Progenitor cell of endocrine pancreas (in vitro differentiated cells): ENCODE data around the gene FBLN1. TPM values are rescaled to one million over a fixed set of nuclear protein-coding genes. Genes with fewer than 3 reads are reported as not detected.

Source experiments
- DNase-seq: peaks from one replicate; pipeline ENCODE4 v3.0.0; 2021; ENCODE audit warnings: low spot score; ENCODE audit not compliant: unreplicated experiment
- H3K27ac Mint-ChIP-seq: 2 replicates; pipeline ENCODE4 v1.8.0; 2021; ENCODE audit warnings: mild to moderate bottlenecking, moderate library complexity, mixed read lengths
- H3K27me3 Mint-ChIP-seq: 2 replicates; pipeline ENCODE4 v1.8.0; 2021; ENCODE audit warnings: mixed read lengths
- H3K36me3 Mint-ChIP-seq: 2 replicates; pipeline ENCODE4 v1.8.0; 2022; ENCODE audit warnings: mixed read lengths; ENCODE audit not compliant: insufficient read depth
- H3K4me1 Mint-ChIP-seq: 2 replicates; pipeline ENCODE4 v1.8.0; 2021; ENCODE audit warnings: low read depth, mixed read lengths
- H3K4me3 Mint-ChIP-seq: 2 replicates; pipeline ENCODE4 v1.8.0; 2021; ENCODE audit warnings: low read depth, mild to moderate bottlenecking, moderate library complexity, mixed read lengths
- H3K9me3 Mint-ChIP-seq: 2 replicates; pipeline ENCODE4 v1.8.0; 2021; ENCODE audit warnings: low read depth, mixed read lengths
- CTCF ChIP-seq: fragments of 200-600 bp; sonication (generic); IDR thresholded peaks from one replicate; pipeline ENCODE4 v1.5.0; 2021; ENCODE audit warnings: antibody characterized with exemption, mild to moderate bottlenecking; ENCODE audit not compliant: unreplicated experiment
- total RNA-seq: library from RNA; stranded (reverse); gene quantifications from 2 replicates; pipeline ENCODE4 v1.2.1, GENCODE V29; 2021

Gene FBLN1
- total RNA-seq, 1 donor from 2014 or later = 258 TPM

- Mint-ChIP-seq H3K4me1 (no peaks in the 10 kb centered on the region), H3K27me3 (no peaks in the 10 kb centered on the region), H3K9me3 (no peaks in the 10 kb centered on the region), H3K4me3 (no peak overlapping the region), H3K27ac (no peak overlapping the region), H3K36me3 (no peaks in the 10 kb centered on the region)
- no peak for DNase-seq
- TF ChIP-seq CTCF = no peak
These were observed 76.0 kb downstream of the FBLN1 start for GRCh38 chr22:45578524-45579147.

GRCh38 chr22:45579306-45579705 lies 76.6 kb downstream of the FBLN1 start:
- no peak for TF ChIP-seq CTCF
- Mint-ChIP-seq H3K4me3 (no peak overlapping the region), H3K4me1 (no peaks in the 10 kb centered on the region), H3K9me3 (no peaks in the 10 kb centered on the region), H3K27me3 (no peaks in the 10 kb centered on the region), H3K36me3 (no peaks in the 10 kb centered on the region), H3K27ac (no peak overlapping the region)
- no peak for DNase-seq

GRCh38 chr22:45579806-45580725 lies 77.4 kb downstream of the FBLN1 start:
- no peak for DNase-seq
- Mint-ChIP-seq H3K4me1 (no peaks in the 10 kb centered on the region), H3K36me3 (no peaks in the 10 kb centered on the region), H3K9me3 (no peaks in the 10 kb centered on the region), H3K4me3 (no peak overlapping the region), H3K27ac (no peak overlapping the region), H3K27me3 (no peaks in the 10 kb centered on the region)
- no peak for TF ChIP-seq CTCF

GRCh38 chr22:45580726-45581381 lies 78.2 kb downstream of the FBLN1 start:
- H3K27me3 Mint-ChIP-seq = no peaks in the 10 kb centered on the region
- no peak overlapping the region for H3K27ac Mint-ChIP-seq
- H3K4me1 Mint-ChIP-seq = no peaks in the 10 kb centered on the region
- no peak overlapping the region for H3K4me3 Mint-ChIP-seq
- DNase-seq = no peak
- H3K36me3 Mint-ChIP-seq = no peaks in the 10 kb centered on the region
- no peaks in the 10 kb centered on the region for H3K9me3 Mint-ChIP-seq
- TF ChIP-seq CTCF = no peak

GRCh38 chr22:45581549-45582080 lies 78.9 kb downstream of the FBLN1 start:
- Mint-ChIP-seq H3K27me3 (no peaks in the 10 kb centered on the region), H3K27ac (no peak overlapping the region), H3K4me1 (no peaks in the 10 kb centered on the region), H3K9me3 (no peaks in the 10 kb centered on the region), H3K4me3 (no peak overlapping the region), H3K36me3 (no peaks in the 10 kb centered on the region)
- no peak for TF ChIP-seq CTCF
- no peak for DNase-seq
